ENCODE measurements around the gene SPIRE2.

SPIRE2 gene

GRCh38 chr16:89837014-89837546, 8.8 kb downstream of the SPIRE2 start:
- TF ChIP-seq, protein P1, sequence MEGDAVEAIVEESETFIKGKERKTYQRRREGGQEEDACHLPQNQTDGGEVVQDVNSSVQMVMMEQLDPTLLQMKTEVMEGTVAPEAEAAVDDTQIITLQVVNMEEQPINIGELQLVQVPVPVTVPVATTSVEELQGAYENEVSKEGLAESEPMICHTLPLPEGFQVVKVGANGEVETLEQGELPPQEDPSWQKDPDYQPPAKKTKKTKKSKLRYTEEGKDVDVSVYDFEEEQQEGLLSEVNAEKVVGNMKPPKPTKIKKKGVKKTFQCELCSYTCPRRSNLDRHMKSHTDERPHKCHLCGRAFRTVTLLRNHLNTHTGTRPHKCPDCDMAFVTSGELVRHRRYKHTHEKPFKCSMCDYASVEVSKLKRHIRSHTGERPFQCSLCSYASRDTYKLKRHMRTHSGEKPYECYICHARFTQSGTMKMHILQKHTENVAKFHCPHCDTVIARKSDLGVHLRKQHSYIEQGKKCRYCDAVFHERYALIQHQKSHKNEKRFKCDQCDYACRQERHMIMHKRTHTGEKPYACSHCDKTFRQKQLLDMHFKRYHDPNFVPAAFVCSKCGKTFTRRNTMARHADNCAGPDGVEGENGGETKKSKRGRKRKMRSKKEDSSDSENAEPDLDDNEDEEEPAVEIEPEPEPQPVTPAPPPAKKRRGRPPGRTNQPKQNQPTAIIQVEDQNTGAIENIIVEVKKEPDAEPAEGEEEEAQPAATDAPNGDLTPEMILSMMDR (IDR thresholded peaks at IDR 0.05; ENCODE audit: low read depth, low read length), result no peak
- H3K36me3 ChIP-seq, result peaks cover 7% of the 10 kb centered on the region
- no peak overlapping the region for H3K4me3 ChIP-seq (ENCODE audit: low read depth, low read length)
- no peak overlapping the region for H3K27ac ChIP-seq
- DNase-seq, result no peak
- no peaks in the 10 kb centered on the region for H3K27me3 ChIP-seq (ENCODE audit: insufficient read depth, low read depth, severe bottlenecking)
- H3K9me3 ChIP-seq (ENCODE audit: severe bottlenecking), result no peaks in the 10 kb centered on the region

GRCh38 chr16:89841275-89841674, 13.0 kb downstream of the SPIRE2 start:
- DNase-seq, result no peak
- no peak overlapping the region for H3K27ac ChIP-seq
- no peaks in the 10 kb centered on the region for H3K27me3 ChIP-seq (ENCODE audit: insufficient read depth, low read depth, severe bottlenecking)
- no peaks in the 10 kb centered on the region for H3K36me3 ChIP-seq
- TF ChIP-seq, protein P1 (IDR thresholded peaks at IDR 0.05; ENCODE audit: low read depth, low read length), result no peak
- H3K9me3 ChIP-seq (ENCODE audit: severe bottlenecking), result no peaks in the 10 kb centered on the region
- H3K4me3 ChIP-seq (ENCODE audit: low read depth, low read length), result no peak overlapping the region

DNA sequence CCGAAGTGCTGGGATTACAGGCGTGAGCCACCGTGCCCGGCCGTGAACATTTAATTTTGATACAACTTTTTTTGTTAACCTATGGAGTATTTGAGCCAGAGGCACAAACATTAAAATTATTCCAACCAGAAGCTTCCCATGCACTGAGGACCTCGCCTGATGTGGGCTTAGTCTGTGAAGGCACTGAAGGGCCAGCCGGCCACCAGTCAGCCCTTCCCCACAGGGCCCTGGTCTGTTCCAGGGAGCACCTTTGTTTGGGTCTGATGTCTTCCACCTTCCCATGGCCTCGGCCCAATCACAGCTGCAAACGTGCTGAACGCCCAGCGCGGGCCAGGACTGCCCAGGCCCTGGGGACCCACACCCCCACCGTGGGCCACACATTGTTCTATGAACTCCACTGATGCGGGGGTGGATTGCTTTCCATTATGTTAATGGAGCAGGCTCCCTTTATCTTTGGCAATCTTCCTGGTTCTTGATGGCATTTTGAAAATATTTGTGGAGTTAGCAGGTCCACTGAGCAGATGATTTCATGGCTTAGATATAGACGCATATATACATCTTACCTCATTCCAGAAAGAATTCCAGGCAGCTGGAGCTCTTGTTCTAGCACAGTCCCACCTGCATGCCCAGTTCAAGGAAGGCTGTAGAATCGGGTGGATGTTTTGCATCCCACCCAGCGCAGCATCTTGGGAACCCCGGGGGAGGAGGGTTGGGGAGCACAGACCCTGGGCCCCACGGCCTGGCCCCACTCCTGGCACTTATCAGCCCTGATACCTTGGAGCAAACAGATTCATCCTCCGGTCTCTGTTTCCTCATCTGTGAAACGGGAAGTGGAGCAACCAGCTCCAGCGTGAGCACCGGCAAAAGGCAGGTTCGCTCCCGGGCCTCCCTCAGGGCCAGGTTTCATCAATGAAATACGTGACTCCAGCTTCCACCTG, 14.5 kb downstream of the SPIRE2 start:
- DNase-seq, result no peak
- H3K27ac ChIP-seq, result no peak overlapping the region

GRCh38 chr16:89843409-89844350, 15.4 kb downstream of the SPIRE2 start:
- no peak overlapping the region for H3K27ac ChIP-seq
- DNase-seq, result no peak
- H3K27me3 ChIP-seq (ENCODE audit: insufficient read depth, low read depth, severe bottlenecking), result no peaks in the 10 kb centered on the region
- H3K36me3 ChIP-seq, result no peaks in the 10 kb centered on the region
- no peak overlapping the region for H3K4me3 ChIP-seq (ENCODE audit: low read depth, low read length)
- TF ChIP-seq, protein P1 (IDR thresholded peaks at IDR 0.05; ENCODE audit: low read depth, low read length), result no peak
- H3K9me3 ChIP-seq (ENCODE audit: severe bottlenecking), result no peaks in the 10 kb centered on the region

More for the DNA sequence above, 14.5 kb downstream of the SPIRE2 start:
- Histone ChIP-seq H3K4me3 (ENCODE audit: low read depth, low read length) (no peak overlapping the region), H3K27me3 (ENCODE audit: insufficient read depth, low read depth, severe bottlenecking) (no peaks in the 10 kb centered on the region), H3K36me3 (no peaks in the 10 kb centered on the region), H3K9me3 (ENCODE audit: severe bottlenecking) (no peaks in the 10 kb centered on the region)
- TF ChIP-seq, protein P1 (IDR thresholded peaks at IDR 0.05; ENCODE audit: low read depth, low read length), result no peak

DNA sequence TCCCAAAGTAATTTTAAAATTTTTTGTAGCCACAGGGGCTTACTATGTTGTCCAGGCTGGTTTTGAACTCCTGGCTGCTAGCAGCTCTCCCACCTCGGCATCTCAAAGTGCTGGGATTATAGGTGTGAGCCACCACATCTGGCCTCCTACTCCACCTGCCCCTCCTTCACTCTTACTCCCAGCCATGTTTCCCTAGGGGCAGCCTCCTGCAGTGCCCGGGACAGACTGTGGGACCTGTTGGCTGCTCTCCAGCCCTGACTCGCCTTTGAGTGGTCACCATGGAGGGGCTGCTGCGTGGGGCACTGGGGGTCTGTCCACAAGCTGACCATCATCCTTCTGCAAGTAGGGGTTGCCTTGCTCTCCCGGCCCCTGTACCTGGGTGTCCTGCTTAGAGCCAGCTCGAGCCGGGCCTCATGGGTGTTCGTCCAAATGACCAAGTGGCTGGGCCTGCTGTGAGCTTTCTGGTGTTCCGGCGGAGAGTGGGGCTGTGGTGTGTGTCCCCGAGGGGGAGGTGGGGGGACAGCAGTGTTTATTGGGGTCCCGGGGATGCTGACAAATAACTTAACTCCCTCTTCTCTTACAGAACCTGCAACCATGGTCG, 16.6 kb downstream of the SPIRE2 start:
- TF ChIP-seq, protein P1 (IDR thresholded peaks at IDR 0.05; ENCODE audit: low read depth, low read length), result no peak
- H3K27me3 ChIP-seq (ENCODE audit: insufficient read depth, low read depth, severe bottlenecking), result no peaks in the 10 kb centered on the region

More for the DNA sequence above, 16.6 kb downstream of the SPIRE2 start:
- H3K4me3 ChIP-seq (ENCODE audit: low read depth, low read length), result no peak overlapping the region
- H3K27ac ChIP-seq, result no peak overlapping the region
- no peaks in the 10 kb centered on the region for H3K36me3 ChIP-seq
- H3K9me3 ChIP-seq (ENCODE audit: severe bottlenecking), result no peaks in the 10 kb centered on the region
- DNase-seq, result no peak
